Fibroblast of pulmonary artery (primary cell): ENCODE measurements around the gene ACKR3.
A peak's percentile ranks its signal among the peaks of the same experiment; 100 is the strongest.

Experiments used
- DNase-seq: peaks from one replicate; pipeline ENCODE4 v3.0.0-alpha.2; 2010; ENCODE audit warnings: low read depth
- H3K4me3 ChIP-seq: replicated peaks from 2 replicates; pipeline ENCODE4 v1.5.1; 2011; ENCODE audit warnings: low read depth, mild to moderate bottlenecking, control low read depth, low read length, moderate library complexity
- TF ChIP-seq, protein P1 (sequence below): IDR thresholded peaks from 2 replicates; pipeline ENCODE4 v1.5.1; 2011; ENCODE audit warnings: mild to moderate bottlenecking, control low read depth, low read length, inconsistent platforms; ENCODE audit errors: missing control alignments

Gene ACKR3

DNA sequence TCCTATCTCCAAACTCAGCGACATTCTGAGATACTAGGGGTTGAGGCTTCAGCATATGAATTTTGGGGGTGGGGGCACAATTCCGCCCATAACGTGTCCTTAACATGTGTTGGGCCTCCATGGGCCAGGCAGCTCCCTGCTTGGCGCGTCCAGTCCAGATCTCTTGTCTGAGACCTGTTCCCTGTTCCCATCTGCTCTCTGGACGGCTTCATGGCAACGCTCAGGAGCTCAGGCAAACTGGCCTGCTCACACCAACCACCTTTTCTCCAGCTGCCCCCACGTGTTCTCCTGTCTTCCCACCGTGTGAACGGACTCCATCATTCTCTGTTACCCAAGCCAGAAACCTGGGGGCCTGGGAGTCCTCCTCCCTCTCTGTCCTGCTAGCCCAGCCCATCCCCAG is 36.4 kb downstream of the ACKR3 start:
- H3K4me3 ChIP-seq: no peak overlapping the region
- DNase-seq: no peak
- TF ChIP-seq, protein P1, sequence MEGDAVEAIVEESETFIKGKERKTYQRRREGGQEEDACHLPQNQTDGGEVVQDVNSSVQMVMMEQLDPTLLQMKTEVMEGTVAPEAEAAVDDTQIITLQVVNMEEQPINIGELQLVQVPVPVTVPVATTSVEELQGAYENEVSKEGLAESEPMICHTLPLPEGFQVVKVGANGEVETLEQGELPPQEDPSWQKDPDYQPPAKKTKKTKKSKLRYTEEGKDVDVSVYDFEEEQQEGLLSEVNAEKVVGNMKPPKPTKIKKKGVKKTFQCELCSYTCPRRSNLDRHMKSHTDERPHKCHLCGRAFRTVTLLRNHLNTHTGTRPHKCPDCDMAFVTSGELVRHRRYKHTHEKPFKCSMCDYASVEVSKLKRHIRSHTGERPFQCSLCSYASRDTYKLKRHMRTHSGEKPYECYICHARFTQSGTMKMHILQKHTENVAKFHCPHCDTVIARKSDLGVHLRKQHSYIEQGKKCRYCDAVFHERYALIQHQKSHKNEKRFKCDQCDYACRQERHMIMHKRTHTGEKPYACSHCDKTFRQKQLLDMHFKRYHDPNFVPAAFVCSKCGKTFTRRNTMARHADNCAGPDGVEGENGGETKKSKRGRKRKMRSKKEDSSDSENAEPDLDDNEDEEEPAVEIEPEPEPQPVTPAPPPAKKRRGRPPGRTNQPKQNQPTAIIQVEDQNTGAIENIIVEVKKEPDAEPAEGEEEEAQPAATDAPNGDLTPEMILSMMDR: no peak

DNA sequence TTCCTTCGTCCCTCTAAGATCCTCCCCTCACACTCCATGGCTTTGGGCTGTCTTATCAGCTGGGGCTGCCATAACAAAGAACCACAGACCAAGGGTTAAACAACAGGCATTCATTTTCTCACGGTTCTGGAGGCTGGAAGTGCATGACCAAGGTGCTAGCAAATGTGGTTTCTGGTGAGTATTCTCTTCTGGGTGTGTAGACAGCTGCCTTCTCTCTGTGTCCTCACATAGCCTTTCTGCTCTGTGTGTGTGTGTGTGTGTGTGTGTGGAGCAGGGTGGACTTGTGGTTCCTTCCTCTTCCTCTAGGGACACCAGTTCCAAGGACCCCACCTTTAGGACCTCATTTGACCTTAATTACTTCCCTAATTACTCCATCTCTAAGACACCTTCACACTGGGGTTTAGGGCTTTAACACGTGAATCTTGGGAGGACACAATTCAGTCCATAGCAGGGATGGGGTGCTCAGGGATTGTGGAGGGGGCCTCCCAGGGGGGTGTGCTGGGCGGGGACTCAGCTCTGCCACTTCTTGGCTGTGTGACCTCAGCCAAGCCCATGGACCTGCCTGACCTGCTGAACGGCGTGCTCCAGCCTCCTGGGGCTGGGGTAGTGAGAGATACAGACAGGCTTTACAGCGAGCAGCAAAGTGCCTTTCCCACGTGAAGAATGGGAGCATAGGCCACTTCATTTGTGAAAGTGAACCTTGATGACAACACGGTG is 38.0 kb downstream of the ACKR3 start:
- DNase-seq: peak; percentile 3
- H3K4me3 ChIP-seq: no peak overlapping the region
- TF ChIP-seq, protein P1: no peak

DNA sequence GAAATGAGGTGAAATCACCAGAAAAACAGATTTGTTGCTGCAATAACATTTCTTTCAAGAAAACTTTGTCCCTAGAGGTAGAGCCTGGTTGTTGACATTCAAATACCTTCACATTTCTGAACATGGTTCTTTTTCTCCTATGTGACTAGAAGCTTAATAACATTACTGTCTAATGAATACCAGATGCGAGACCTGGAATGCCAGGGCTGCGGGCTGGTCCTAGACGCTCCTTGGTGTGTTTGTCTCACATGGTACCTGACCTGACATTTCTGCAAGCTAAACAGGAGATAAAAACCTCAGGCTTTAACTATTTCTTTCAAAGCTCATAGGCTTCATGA is 38.5 kb downstream of the ACKR3 start:
- H3K4me3 ChIP-seq: no peak overlapping the region
- TF ChIP-seq, protein P1: no peak
- DNase-seq: no peak

DNA sequence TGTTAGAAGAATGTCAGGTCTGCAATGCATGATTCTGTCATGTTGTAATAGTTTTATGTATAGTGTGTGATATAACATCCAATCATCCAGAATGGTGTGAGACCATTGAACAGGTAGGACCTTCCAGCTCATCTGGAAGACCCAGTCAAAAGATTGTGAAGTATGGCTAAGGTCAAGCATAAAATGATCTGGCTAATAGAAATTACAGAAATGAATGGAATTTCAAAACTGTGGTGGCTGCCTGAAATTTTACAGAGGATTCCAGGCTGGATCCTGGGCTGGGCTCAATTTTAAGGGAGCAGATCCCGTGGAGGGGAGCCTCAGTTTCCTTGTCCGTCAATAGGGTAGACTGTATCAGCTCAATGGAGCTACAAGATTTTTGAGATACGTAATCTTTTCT is 39.1 kb downstream of the ACKR3 start:
- DNase-seq: no peak
- TF ChIP-seq, protein P1: no peak
- H3K4me3 ChIP-seq: no peak overlapping the region

DNA sequence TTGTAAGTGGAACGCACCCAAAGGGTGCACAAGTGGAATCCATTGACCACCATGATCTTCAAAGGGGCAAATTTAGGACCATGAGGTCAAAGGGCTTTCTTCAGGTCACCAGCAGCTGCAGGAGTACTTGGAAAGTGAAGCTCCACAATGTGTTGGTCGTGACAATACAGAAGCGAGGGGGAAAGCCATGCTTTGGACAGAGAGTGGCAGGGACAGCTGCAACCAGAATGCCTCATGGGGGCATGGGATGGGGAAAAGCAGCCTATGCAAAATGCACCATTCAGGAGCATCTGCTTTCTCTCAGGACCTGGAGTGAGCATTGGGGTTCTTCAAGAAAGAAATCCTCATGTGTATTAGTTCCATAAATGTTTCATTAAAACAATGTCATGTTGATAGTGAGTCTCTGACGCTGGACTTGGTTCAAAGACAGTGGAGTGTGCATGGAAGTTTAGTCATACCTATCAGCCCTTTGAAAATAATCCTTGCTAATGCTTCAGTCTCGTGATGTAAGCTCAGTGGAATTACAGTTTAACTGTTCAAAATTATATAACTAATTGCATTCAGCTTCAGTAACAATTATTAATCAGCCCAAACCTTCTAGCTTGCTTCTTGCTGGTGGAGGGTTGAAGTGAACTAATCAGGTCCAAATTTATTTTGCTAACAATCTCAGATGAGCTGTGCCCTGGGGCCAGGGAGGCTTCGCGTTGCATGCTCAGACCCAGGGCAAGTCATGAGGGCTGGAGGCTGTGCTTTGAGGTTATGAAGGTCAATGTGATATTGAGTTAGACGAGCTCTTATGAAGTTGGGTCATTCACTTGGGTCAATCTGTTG is 41.6 kb downstream of the ACKR3 start:
- H3K4me3 ChIP-seq: no peak overlapping the region
- TF ChIP-seq, protein P1: no peak
- no peak for DNase-seq

DNA sequence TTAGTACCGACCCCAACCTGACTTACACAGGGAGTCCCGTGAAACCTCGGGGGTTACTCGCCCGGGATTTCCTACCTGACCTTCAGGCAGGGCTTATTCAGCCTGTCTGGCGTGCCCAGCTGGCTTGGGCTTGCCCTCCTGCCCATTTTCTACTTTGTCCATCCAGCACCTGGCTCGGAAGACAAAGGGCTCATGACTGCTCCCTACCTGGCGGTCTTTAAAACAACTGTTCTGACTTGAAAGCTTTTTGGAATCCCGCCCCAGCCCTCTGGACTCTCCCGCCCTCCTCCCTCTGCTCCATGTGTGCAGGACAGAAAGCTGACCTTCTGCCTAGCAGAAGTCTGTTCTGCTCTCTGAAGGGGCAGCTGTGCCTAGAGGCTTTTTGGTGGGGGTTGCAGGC is 43.1 kb downstream of the ACKR3 start:
- TF ChIP-seq, protein P1: no peak
- no peak for DNase-seq
- no peak overlapping the region for H3K4me3 ChIP-seq
